ENCODE results near the gene ZNF345.

The ZNF345 gene

GRCh38 chr19:36850559-36851442, at the start of gene ZNF345:
Gene ZNF345 (plus strand): TSS chr19:36850876. CDS start chr19:36876831, 25,955 bp downstream.
- peak; percentile 90 for DNase-seq (ENCODE audit: low read depth)
- H3K4me3 ChIP-seq (ENCODE audit: low read depth, low read length): peak within 1 kb of the TSS; percentile 99
- in situ Hi-C loops (cut with HindIII; ENCODE audit: low sequenced_read_pairs): no loop called here
- TF ChIP-seq, protein P1, sequence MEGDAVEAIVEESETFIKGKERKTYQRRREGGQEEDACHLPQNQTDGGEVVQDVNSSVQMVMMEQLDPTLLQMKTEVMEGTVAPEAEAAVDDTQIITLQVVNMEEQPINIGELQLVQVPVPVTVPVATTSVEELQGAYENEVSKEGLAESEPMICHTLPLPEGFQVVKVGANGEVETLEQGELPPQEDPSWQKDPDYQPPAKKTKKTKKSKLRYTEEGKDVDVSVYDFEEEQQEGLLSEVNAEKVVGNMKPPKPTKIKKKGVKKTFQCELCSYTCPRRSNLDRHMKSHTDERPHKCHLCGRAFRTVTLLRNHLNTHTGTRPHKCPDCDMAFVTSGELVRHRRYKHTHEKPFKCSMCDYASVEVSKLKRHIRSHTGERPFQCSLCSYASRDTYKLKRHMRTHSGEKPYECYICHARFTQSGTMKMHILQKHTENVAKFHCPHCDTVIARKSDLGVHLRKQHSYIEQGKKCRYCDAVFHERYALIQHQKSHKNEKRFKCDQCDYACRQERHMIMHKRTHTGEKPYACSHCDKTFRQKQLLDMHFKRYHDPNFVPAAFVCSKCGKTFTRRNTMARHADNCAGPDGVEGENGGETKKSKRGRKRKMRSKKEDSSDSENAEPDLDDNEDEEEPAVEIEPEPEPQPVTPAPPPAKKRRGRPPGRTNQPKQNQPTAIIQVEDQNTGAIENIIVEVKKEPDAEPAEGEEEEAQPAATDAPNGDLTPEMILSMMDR (IDR thresholded peaks at IDR 0.05; ENCODE audit: low read depth, low read length, missing control alignments): no peak

DNA sequence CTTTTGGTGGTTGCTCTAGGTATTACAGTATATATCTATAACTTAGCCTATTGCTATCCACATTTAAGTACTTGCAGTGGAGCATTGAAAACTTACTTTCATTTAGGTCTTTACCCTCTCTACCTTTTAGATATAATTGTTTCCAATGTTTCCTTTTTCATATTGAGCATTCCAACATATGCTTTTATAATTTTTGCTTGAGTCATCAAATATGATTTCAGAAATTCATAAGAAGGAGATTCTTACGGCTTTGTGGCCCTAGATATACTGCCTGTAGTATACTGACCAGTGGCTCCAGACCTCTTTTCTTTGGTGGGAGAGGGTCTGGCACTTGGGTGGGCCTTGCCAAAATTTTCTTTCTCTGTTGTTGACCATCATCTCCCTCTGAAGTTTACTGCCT, 45.3 kb upstream of the ZNF345 start:
- DNase-seq (ENCODE audit: low read depth): no peak
- in situ Hi-C loops (cut with HindIII; ENCODE audit: low sequenced_read_pairs): no loop called here
- TF ChIP-seq, protein P1 (IDR thresholded peaks at IDR 0.05; ENCODE audit: low read depth, low read length, missing control alignments): no peak
- H3K4me3 ChIP-seq (ENCODE audit: low read depth, low read length): no peak overlapping the region

DNA sequence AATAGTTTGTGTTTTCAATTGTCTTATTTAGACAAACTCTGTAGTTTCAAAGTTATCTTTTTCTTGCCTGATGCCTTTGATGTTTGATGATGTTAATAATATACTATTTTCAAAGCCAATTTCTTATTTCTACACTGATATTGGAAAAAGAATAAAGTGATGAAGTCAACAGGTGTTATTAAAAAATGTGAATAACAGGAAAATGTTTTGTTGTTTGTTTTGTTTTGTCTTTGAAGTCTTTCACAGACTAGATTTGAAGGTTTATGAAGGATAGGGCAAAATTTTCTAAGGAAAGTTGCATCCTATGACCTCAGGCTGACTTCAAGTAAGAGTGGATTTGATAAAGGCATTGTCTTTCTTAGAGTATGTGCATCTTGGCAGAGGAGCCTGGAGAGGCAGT, 43.6 kb upstream of the ZNF345 start:
- in situ Hi-C loops (cut with HindIII; ENCODE audit: low sequenced_read_pairs): no loop called here
- H3K4me3 ChIP-seq (ENCODE audit: low read depth, low read length): no peak overlapping the region
- no peak for DNase-seq (ENCODE audit: low read depth)
- TF ChIP-seq, protein P1 (IDR thresholded peaks at IDR 0.05; ENCODE audit: low read depth, low read length, missing control alignments): no peak

DNA sequence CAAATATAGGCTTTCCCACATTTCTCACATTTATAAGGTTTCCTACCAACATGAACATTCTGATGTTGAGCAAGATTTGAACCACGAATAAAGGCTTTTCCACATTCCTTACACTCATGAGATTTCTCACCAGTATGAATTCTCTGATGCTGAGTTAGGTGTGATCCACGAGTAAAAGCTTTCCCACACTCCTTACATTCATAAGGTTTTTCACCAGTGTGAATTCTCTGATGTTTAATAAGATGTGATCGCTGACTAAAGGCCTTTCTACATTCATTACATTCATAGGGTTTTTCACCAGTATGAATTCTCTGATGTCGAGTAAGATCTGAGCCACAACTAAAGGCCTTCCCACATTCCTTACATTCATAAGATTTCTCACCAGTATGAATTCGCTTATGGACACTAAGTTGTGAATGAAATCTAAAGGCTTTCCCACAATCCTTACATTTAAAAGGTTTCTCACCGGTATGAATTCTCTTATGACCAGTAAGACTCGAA, 31.5 kb upstream of the ZNF345 start:
- in situ Hi-C loops (cut with HindIII; ENCODE audit: low sequenced_read_pairs): no loop called here
- no peak for DNase-seq (ENCODE audit: low read depth)
- TF ChIP-seq, protein P1 (IDR thresholded peaks at IDR 0.05; ENCODE audit: low read depth, low read length, missing control alignments): no peak
- no peak overlapping the region for H3K4me3 ChIP-seq (ENCODE audit: low read depth, low read length)

GRCh38 chr19:36821758-36822157, 28.9 kb upstream of the ZNF345 start:
- in situ Hi-C loops (cut with HindIII; ENCODE audit: low sequenced_read_pairs): no loop called here
- TF ChIP-seq, protein P1 (IDR thresholded peaks at IDR 0.05; ENCODE audit: low read depth, low read length, missing control alignments): no peak
- H3K4me3 ChIP-seq (ENCODE audit: low read depth, low read length): no peak overlapping the region
- no peak for DNase-seq (ENCODE audit: low read depth)

DNA sequence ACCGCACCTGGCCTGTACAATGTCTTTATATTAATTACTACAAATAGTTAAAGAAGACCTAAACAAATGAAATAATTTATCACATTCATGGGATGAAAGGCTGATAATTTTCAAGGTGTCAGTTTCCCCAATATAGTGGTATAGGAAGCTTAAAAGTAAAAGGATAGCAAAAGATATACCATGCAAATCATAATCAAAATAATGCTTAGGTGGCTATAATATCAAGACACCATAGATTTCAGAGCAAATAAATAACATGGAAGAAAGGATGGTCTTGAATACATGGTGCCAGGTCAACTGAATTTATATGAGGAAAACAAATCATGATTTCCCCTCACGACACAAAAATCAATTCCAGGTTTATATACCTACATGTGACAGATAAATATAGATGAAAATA, 17.2 kb upstream of the ZNF345 start:
- no peak for DNase-seq (ENCODE audit: low read depth)
- in situ Hi-C loops (cut with HindIII; ENCODE audit: low sequenced_read_pairs): no loop called here
- TF ChIP-seq, protein P1 (IDR thresholded peaks at IDR 0.05; ENCODE audit: low read depth, low read length, missing control alignments): no peak
- H3K4me3 ChIP-seq (ENCODE audit: low read depth, low read length): no peak overlapping the region

All from astrocyte of the cerebellum (primary cell).